IgD-negative memory B cell (primary cell): Measurements from ENCODE around the gene MIX23. TPM values are rescaled to one million over a fixed set of nuclear protein-coding genes. Genes with fewer than 3 reads are reported as not detected.
A peak's percentile ranks its signal among the peaks of the same experiment; 100 is the strongest.
"Not testable (repeated sequence)": the region's sequence is repeated elsewhere in the genome, so short reads cannot be mapped to it uniquely, and the experiment has no call there.

Experiments used
- H3K27ac Mint-ChIP-seq, 3 donors: one replicate each; pipeline ENCODE4 v1.8.0; 2020 to 2022; ENCODE audit warnings: mild to moderate bottlenecking in 3 of 3, mixed read lengths in 3 of 3, moderate library complexity in 1 of 3
- H3K27me3 Mint-ChIP-seq: one replicate; pipeline ENCODE4 v1.8.0; 2021; ENCODE audit warnings: mixed read lengths
- H3K36me3 Mint-ChIP-seq: one replicate; pipeline ENCODE4 v1.8.0; 2020; ENCODE audit warnings: mild to moderate bottlenecking, mixed read lengths
- H3K4me1 Mint-ChIP-seq, 3 donors: one replicate each; pipeline ENCODE4 v1.8.0; 2020 to 2022; ENCODE audit warnings: mixed read lengths in 3 of 3, mild to moderate bottlenecking in 1 of 3
- H3K4me3 Mint-ChIP-seq, 4 donors: one replicate each; pipeline ENCODE4 v1.8.0; 2020 to 2022; ENCODE audit warnings: mild to moderate bottlenecking in 4 of 4, mixed read lengths in 4 of 4, moderate library complexity in 3 of 4
- H3K9me3 Mint-ChIP-seq, 3 donors: one replicate each; pipeline ENCODE4 v1.8.0; 2020 to 2021; ENCODE audit warnings: mixed read lengths in 3 of 3, mild to moderate bottlenecking in 1 of 3
- polyA plus RNA-seq: library from polyadenylated mRNA; unstranded; fragments of 300-500 nt; fragmentation: Illumina TruSeq; gene quantifications from one replicate; pipeline ENCODE4 v1.2.3, GENCODE V29; 2021

Gene MIX23
- polyA plus RNA-seq, 1 donor from 2014 or later: 9.1 TPM

DNA sequence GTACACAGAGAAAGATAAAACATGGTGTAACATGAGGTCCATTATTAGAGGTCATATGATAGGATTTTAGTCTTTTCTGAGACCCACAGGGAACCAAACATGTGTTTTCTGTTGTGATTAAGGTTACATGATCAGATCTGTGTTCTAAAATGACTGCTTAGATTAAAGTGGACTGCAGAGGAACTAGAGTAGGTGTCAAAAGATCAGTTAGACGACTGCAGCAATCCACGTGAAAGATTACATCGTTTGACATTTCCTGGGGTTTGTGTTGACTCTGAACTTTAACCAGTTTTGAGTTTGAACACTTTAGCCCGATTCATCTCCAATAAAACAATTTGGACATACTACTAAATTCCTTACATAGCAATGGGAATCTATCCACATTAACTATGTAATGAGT, 5.1 kb downstream of the MIX23 start:
- H3K36me3 Mint-ChIP-seq: peaks cover 3% of the 10 kb centered on the region
- H3K27me3 Mint-ChIP-seq: no peaks in the 10 kb centered on the region
- no peak overlapping the region for H3K4me3 Mint-ChIP-seq
- no peaks in the 10 kb centered on the region for H3K9me3 Mint-ChIP-seq
- H3K27ac Mint-ChIP-seq: no peak overlapping the region
- peaks cover 6 to 21% (median 18%) of the 10 kb centered on the region in 3 donors for H3K4me1 Mint-ChIP-seq

DNA sequence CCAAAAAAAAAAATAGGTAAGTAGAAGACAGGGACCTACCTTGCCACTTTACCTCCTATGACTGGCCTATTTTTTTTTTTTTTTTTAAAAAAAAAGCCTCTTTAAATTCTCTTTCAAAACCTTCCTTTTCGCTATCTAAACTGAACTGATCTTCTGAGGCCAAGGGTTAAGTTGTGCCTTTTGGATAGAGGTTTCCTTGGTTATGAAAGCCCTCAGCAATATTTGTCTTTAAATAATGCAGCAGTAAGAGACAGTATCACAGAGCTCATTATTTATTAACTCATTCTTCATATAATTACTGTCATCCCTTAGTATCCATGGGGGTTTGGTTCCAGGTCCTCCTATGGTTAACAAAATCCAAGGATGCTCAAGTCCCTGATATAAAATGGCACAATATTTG, 9.0 kb downstream of the MIX23 start:
- Mint-ChIP-seq H3K4me1 (peaks cover 2 to 9% (median 4%) of the 10 kb centered on the region in 3 donors), H3K9me3 (no peaks in the 10 kb centered on the region), H3K27ac (peak overlapping the region in 1 of 3 donors; percentile 59), H3K36me3 (peaks cover 3% of the 10 kb centered on the region), H3K4me3 (no peak overlapping the region), H3K27me3 (no peaks in the 10 kb centered on the region)

DNA sequence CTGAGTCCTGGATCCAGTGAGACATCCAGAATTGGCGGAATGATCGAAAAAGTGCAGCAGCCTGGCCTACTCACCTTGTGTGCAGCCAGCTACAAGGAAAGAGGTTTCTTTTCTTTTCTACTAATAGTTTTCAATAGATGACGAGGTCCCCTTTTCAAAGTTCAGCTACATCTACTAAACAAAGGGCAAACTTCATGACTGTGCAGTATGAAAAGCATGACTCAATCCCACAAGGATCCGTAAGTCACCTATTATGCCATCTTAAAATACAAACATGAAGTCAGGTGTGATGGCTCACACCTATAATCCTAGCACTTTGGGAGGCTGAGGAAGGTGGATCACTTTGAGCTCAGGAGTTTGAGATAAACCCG, 16.7 kb downstream of the MIX23 start:
- Mint-ChIP-seq H3K27me3 (no peaks in the 10 kb centered on the region), H3K9me3 (no peaks in the 10 kb centered on the region), H3K27ac (no peak overlapping the region), H3K4me1 (no peaks in the 10 kb centered on the region), H3K36me3 (peaks cover 2% of the 10 kb centered on the region), H3K4me3 (no peak overlapping the region)

DNA sequence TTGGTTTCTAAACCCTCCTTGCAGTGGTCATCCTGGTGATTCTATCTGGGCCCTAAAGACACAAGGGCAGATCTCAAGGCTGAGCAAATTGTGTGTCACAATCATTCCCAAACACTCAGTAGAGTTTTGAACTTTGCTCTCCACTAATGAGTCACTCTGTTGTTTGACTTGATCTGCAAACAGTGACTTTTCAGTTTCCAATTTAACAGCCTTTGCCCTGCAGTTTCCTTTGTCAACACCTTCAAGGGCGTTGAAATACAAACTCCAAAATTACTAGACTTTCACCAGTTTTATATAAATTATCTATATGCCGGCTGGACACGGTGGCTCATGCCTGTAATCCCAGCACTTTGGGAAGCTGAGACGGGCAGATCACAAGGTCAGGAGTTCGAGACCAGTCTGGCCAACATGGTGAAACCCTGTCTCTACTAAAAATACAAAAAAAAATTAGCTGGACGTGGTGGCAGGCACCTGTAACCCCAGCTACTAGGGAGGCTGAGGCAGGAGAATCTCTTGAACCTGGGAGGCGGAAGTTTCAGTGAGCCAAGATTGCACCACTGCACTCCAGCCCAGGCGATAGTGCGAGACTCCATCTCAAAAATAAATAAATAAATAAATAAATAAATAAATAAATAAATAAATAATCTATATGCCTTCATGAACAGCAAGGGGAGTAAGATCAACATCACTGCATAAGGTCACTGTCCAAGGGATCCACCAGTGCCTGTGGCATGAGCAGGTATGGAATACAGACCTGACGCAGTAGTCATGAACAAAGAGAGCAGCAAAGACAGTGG, 17.3 kb downstream of the MIX23 start:
- H3K9me3 Mint-ChIP-seq, H3K4me3 Mint-ChIP-seq, H3K27me3 Mint-ChIP-seq, H3K36me3 Mint-ChIP-seq, H3K27ac Mint-ChIP-seq, H3K4me1 Mint-ChIP-seq: not testable (repeated sequence)

DNA sequence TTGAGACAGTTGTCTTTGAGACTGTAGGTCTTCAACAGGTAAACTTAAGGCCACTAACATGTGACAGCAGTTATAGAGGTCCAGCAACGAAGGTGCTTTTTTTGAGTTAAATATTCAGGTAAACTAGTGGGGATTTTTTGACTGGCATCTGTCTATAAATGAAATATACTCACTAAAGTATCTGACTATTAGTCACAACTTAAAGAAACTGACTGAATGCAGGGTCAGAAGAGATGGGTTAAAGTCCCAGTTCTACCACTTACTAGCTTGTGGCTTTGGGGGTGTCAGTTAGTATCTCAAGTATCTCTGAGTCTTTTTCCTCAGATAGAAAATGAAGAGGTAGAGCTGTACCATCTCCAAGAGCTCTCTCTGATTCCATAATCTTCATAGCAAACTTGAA, 18.0 kb downstream of the MIX23 start:
- Mint-ChIP-seq H3K9me3 (no peaks in the 10 kb centered on the region), H3K4me1 (no peaks in the 10 kb centered on the region), H3K36me3 (peaks cover 2% of the 10 kb centered on the region), H3K4me3 (no peak overlapping the region), H3K27ac (no peak overlapping the region), H3K27me3 (no peaks in the 10 kb centered on the region)

DNA sequence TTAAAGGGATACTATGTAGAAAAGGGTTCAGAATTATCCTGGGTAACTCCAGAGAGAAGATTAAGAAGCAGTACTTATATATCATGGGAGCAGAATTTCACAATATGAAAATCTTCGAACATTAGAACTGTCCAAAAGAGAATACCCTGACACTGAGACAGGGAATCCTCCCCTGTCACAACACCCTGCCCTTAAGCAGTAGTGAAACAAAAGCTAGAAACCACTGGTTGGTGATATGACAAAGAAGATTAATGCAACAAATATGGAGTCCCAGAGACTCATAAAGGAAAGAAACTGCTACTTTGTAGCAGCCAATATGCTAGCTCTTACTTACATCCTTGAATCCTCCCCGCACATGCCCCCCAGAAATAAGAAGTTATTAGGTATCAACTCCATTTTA, 18.5 kb downstream of the MIX23 start:
- Mint-ChIP-seq H3K36me3 (peaks cover 2% of the 10 kb centered on the region), H3K4me1 (no peaks in the 10 kb centered on the region), H3K27me3 (no peaks in the 10 kb centered on the region), H3K4me3 (no peak overlapping the region), H3K9me3 (no peaks in the 10 kb centered on the region), H3K27ac (no peak overlapping the region)

DNA sequence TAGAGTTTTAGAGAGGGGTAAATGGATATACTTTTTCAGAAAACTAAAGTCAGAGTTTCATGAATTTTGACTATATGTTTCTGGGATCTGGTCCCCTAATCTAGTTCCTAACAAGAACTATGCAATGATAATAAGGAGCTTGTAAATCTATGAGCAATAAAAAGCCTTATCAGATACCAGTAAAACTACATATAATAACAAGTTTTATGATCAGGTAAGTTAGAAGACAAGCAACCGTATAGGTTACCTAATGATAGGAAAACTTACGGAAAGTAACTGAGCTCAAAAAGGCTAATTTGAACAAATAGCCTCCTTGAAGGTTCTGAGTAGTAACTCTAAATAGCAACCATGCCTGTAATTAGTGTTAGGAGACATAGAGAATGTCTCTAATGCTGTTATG, 21.0 kb downstream of the MIX23 start:
- no peak overlapping the region for H3K4me3 Mint-ChIP-seq
- no peak overlapping the region for H3K27ac Mint-ChIP-seq
- H3K27me3 Mint-ChIP-seq: no peaks in the 10 kb centered on the region
- H3K4me1 Mint-ChIP-seq: no peaks in the 10 kb centered on the region
- peaks cover 2% of the 10 kb centered on the region for H3K36me3 Mint-ChIP-seq
- H3K9me3 Mint-ChIP-seq: no peaks in the 10 kb centered on the region

DNA sequence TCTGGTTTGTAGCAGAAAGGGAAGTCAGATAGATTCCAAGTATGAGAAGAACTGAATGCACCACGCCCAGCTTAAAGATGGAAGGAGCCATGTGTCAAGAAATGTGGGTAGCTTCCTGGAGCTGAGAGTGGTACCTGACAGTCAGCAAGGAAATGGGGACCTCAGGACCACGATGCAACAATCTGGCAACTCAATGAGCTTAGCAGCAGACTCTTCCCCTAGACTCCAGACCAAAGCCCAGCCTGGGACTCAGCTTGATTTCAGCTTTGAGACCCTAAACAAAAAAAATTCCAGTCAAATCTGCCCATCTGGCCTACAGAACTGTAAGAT, 24.4 kb downstream of the MIX23 start:
- peaks cover 2% of the 10 kb centered on the region for H3K36me3 Mint-ChIP-seq
- H3K4me3 Mint-ChIP-seq: no peak overlapping the region
- H3K27me3 Mint-ChIP-seq: no peaks in the 10 kb centered on the region
- H3K27ac Mint-ChIP-seq: no peak overlapping the region
- H3K4me1 Mint-ChIP-seq: no peaks in the 10 kb centered on the region
- no peaks in the 10 kb centered on the region for H3K9me3 Mint-ChIP-seq

DNA sequence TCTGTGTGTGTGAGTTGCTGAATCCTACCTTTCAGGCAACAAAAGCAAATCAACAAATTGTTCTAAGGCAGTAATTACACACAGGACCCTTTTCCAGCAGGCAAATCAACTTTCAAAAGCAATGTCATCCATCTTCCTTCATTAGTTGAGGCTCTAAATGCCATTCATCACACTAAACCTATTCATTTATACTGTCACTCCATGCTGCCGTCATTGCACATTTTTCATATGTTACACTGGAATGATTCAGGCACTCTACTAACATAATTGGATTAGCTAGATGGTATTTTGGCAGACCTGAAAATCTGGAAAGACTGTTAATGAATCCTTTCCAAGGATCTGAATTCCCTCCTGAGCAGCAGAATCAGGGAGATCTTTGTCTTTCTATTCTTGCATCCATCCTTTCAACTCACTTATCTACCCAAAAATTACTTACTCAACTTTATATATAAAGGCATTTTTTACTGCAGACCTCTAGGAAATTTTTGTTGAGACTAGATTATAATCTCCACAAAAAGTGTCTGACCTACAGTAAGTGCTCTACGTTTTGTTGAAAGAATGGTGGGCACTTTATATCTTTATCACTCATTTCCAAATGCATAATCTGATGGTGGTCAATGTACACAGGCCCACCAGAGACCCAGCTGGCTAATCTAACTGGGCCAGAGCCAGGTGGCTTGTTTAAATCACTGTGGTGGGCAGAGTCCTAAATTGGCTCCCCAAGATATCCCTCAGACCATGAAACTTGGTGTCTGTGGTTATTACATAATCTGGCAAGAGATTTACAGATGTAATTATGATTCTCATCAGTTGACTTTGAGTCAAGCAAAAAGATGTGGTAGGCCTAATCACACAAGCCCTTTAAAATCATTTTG, 25.0 kb downstream of the MIX23 start:
- no peaks in the 10 kb centered on the region for H3K27me3 Mint-ChIP-seq
- no peak overlapping the region for H3K4me3 Mint-ChIP-seq
- peaks cover 2% of the 10 kb centered on the region for H3K36me3 Mint-ChIP-seq
- H3K9me3 Mint-ChIP-seq: no peaks in the 10 kb centered on the region
- H3K27ac Mint-ChIP-seq: no peak overlapping the region
- no peaks in the 10 kb centered on the region for H3K4me1 Mint-ChIP-seq

DNA sequence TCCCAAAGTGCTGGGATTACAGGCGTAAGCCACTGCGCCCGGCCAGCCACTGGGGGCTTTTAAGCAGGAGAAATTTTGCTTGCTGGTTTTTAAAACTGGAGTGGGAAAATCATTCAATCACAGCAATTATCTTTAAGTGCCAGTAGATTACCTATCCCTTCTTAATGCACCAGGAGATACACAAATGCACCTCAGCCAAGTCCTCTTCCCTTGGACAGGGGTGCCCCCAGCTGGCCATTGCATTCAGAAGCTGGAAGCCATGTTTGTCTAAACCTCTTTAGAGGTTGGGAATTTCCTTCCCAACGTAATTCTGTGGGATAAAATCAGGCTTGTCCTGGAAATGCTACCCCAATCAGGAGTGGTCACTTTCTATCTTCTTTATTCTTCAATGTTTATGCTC, 26.6 kb downstream of the MIX23 start:
- Mint-ChIP-seq H3K36me3 (no peaks in the 10 kb centered on the region), H3K9me3 (no peaks in the 10 kb centered on the region), H3K27ac (peak overlapping the region in 1 of 3 donors; percentile 29), H3K27me3 (no peaks in the 10 kb centered on the region), H3K4me1 (no peaks in the 10 kb centered on the region), H3K4me3 (no peak overlapping the region)

DNA sequence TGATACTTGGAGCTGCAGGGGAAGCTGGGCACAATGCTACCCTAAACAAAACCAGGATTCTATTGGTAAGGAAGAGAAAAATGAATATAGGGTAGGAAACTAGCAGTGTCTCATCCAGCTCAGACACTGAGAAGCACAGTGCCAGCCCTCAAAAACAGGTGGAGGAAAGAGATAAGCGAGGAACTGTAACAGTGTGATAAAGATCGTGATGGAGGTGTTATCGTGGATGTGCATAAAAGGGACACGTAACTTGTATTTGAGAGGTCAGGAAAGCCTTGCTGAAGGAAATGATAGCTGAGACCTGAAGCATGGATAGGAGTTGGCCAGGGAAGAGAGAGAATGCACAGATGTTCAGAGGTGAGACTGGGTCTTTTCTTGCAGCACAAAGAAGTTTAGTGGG, 27.4 kb downstream of the MIX23 start:
- no peaks in the 10 kb centered on the region for H3K9me3 Mint-ChIP-seq
- H3K4me1 Mint-ChIP-seq: no peaks in the 10 kb centered on the region
- H3K27me3 Mint-ChIP-seq: no peaks in the 10 kb centered on the region
- H3K4me3 Mint-ChIP-seq: no peak overlapping the region
- no peak overlapping the region for H3K27ac Mint-ChIP-seq
- no peaks in the 10 kb centered on the region for H3K36me3 Mint-ChIP-seq

DNA sequence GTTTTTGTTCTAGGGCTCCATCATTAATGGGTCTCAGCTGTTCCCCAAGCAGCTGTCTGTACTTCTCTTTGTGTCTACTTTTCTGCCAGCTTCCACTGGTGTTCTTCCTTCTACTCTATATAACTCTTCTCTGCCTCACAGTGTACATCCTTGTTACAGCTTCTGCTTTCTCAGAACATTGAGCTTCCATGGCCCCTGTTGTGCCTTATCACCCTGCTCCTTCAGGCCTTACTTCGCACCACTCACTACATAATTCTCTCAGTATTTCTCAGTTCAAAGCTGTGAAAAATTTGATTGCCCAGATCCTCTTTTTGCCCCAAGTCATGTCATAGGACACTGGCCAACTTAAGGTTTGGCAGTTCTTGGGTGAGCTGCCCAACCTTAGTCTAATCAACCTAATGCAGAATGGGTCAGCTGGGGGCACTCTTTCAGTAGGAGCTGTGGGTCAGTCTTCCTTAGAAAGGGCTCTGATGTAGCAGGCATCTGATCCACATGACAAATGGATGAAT, 29.1 kb downstream of the MIX23 start:
- no peaks in the 10 kb centered on the region for H3K9me3 Mint-ChIP-seq
- no peaks in the 10 kb centered on the region for H3K27me3 Mint-ChIP-seq
- no peaks in the 10 kb centered on the region for H3K36me3 Mint-ChIP-seq
- H3K4me3 Mint-ChIP-seq: no peak overlapping the region
- H3K27ac Mint-ChIP-seq: no peak overlapping the region
- H3K4me1 Mint-ChIP-seq: no peaks in the 10 kb centered on the region

DNA sequence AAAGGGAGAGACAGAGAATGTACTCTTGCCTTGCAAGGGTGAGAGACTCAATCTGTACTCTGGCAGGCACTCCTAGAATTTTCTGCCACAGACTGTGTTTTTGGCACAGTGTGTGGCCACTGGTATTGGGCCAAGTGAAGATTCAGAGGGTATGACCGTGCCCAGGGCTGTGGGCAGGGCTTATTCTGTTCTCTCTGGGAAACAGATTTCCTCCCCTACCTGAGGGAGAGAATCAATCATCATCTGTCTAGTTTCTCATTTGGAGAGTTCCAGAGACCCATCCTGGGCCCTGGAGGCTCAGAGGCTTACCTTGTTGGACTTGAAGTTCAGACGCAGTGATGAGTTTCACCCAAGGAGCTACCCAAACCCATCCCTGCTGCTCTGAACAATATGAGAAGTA, 29.8 kb downstream of the MIX23 start:
- Mint-ChIP-seq H3K4me1 (no peaks in the 10 kb centered on the region), H3K27me3 (no peaks in the 10 kb centered on the region), H3K9me3 (no peaks in the 10 kb centered on the region), H3K36me3 (no peaks in the 10 kb centered on the region), H3K27ac (no peak overlapping the region), H3K4me3 (no peak overlapping the region)

DNA sequence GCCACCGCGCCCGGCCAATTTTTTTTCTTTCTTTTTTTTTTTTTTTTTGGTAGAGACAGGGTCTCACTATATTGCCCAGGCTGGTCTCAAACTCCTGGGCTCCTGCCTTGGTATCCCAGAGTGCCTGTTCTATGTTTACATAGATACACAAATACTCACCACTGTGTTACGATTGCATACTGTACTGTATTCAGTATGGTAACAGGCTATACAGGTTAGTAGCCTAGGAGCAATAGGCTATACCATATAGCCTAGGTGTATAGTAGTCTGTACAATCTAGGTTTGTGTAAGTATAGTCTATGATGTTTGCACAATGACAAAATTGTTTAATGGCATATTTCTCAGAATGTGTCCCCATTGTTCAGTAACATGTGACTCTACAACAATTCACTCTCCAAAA, 31.4 kb downstream of the MIX23 start:
- H3K27me3 Mint-ChIP-seq: no peaks in the 10 kb centered on the region
- no peaks in the 10 kb centered on the region for H3K36me3 Mint-ChIP-seq
- H3K4me1 Mint-ChIP-seq: no peaks in the 10 kb centered on the region
- H3K9me3 Mint-ChIP-seq: peaks cover 0 to 6% (median 5%) of the 10 kb centered on the region in 3 donors
- H3K4me3 Mint-ChIP-seq: no peak overlapping the region
- H3K27ac Mint-ChIP-seq: no peak overlapping the region

DNA sequence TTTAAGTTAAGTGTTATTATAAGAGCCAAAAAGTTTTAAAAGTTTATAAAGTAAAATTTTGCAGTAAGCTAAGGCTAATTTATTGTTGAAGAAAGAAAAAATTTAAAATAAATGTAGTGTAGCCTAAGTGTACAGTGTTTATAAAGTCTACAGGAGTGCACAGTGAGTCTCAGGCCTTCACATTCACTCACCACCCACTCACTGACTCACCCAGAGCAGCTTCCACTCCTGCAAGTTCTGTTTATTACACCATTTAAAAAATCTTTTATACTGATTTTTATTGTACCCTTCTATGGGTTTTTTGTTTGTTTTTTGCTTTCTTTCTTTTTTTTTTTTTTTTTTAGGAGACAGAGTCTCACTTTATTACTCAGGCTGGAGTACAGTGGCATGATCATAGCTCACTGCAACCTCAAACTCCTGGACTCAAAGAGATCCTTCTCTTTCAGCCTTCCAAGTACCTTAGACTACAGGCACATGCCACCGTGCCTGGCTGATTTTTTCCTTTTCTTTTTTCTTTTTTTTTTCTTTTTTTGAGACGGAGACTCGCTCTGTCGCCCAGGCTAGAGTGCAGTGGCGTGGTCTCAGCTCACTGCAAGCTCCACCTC, 32.1 kb downstream of the MIX23 start:
- Mint-ChIP-seq H3K27me3 (no peaks in the 10 kb centered on the region), H3K9me3 (peaks cover 0 to 6% (median 5%) of the 10 kb centered on the region in 3 donors), H3K4me1 (no peaks in the 10 kb centered on the region), H3K4me3 (no peak overlapping the region), H3K36me3 (no peaks in the 10 kb centered on the region), H3K27ac (no peak overlapping the region)
